Colon (tissue), 2 donors: ENCODE measurements around the gene GLMN.

ENCODE experiments used
- FAIRE-seq: peaks from 2 replicates; lab custom pipeline; 2012; peaks lifted over from hg19 to GRCh38; lab: Jason Lieb, UNC
- donor health status: control.
- donor health status: control.

GLMN gene, protein sequence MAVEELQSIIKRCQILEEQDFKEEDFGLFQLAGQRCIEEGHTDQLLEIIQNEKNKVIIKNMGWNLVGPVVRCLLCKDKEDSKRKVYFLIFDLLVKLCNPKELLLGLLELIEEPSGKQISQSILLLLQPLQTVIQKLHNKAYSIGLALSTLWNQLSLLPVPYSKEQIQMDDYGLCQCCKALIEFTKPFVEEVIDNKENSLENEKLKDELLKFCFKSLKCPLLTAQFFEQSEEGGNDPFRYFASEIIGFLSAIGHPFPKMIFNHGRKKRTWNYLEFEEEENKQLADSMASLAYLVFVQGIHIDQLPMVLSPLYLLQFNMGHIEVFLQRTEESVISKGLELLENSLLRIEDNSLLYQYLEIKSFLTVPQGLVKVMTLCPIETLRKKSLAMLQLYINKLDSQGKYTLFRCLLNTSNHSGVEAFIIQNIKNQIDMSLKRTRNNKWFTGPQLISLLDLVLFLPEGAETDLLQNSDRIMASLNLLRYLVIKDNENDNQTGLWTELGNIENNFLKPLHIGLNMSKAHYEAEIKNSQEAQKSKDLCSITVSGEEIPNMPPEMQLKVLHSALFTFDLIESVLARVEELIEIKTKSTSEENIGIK

DNA sequence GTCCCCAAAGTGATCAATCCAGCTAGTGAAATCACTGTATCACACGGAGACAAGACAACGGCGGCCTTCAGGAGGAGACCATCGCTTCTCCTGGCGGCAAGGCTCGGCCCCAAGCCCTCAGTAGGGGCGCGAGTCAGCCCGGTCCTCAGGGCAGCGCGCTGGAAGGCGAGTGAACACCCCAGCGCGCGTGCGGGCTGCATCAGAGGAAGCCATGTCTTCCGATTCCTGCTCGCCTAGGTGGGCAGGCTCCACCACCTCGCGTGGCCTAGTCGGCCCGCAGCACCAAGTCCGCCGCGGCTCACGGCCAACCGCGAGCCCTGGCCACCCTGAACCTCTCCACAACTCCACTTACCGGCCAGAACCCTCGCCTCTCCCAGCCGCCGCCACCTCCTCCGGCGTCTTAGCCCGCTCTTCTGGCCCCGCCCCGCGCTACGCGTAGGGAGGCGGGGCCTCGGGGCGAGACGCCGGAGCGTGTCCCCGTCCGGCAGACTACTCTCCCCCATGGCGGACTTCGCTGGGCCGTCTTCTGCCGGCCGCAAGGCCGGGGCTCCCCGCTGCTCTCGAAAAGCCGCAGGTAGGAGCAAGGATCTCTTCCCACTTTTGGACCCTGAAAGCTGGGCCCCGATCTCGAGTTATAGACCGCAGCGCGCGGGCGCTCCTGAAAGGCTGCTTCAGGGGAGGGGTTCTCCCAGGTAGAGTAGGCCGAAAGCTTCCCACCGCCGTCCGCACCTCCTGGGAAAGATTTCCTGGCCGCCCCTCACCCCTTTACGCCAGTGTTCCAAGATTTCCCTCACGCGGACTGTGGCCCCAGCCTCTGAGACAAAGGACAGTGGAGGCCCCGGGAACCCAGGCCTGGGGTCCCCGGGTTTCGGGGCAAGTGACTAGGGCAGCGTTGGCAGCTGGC lies at the start of gene GLMN, which contains the start of gene RPAP2:
GLMN (minus strand) TSS at position 415 of the 904 bp plus-strand sequence. CDS start 988 bp downstream, outside the sequence.
RPAP2 (plus strand) TSS at position 487 of the 904 bp plus-strand sequence; CDS start at position 502, 15 bp downstream.
- no peak for FAIRE-seq

DNA sequence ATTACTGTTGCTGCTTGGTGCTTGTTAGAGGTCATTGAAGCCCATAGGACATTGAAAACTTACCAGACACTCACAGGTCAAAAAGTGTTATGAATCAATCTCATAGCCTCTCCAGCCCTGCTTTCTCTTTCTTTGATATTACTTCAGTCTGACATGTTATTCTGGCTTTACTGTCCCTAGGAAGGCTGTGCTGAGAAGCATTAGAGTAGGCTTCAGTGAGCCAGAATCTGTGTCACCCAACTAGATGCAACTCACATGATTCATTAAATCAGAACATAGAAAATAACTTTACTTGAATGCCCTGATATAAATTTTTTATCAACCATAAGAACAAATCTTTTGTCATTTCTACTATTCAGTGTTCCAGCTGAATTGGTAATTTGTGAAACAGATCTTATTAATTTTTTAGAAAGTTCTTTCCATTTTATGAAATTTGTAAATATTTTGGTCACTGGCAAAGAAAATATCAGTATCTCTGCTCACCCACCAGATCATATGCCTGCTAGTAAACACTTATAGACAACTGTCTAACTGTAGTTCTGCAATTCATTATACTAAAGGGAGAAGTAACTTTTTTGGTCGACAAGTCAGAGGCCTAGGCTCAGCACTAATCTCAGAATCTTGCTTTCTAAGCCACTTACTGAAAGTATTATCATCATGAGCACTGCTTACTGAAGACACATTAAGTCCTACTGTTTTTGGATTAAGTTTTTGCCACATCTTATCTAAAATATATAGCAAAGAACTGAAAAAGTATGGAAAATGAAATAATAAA lies 48.3 kb upstream of the GLMN start:
- no peak for FAIRE-seq

DNA sequence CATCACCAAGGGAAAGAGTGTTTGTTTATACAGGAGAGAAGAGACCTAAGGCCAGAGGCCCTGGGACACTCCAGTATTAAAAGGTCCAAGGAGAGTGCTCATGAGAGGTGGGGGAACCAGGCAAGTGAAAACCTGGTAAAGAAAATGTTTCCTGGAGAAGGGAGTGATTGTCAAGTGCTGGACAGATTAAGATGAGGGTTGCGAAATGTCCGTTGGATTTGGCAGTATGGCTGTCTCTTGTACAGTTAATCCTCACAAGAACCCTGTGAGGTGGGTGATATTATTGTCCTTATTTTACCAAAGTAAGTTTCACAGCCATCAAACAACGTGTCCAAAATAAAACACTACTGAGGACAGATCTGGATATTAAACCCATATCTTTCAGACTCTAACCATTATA lies 44.3 kb upstream of the GLMN start:
- no peak for FAIRE-seq

DNA sequence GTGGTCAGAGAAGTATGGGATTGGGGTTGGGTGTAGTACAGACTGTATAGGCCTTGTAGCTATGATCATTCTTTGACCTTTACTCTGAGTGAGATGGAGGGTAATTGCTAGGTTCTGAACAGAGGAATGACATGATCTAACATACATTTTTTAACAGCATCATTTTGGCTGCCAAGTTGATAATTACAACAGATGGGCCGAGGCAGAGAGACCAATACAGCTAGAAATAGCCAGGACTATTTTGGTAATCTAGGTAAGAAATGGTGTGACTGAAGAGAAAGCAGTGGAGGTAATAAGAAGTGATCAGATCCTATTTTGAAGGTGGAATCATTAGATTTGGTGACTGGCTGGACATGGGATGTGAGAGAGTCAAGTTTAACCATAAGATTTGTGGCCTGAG lies 43.6 kb upstream of the GLMN start:
- no peak for FAIRE-seq

GRCh38 chr1:92340154-92340553 lies 41.4 kb upstream of the GLMN start:
- no peak for FAIRE-seq

DNA sequence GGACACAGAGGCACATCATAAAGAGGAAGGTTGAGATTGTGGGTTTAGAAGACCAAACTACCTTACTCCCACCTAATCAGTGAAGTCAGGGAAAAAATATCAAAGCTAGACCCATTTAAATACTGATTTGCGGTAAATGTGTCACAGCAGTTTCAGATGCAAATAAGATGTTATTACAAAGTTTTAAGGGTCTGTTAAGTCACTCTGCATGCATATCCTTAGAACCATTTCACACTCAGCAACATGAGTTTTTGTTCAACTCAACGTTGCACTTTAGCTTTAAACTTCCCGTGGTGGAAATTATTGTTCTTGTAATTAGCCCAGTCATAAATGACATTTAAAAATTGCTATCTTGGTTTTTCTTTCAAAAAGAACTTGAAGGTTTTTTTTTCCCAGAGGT lies 34.9 kb upstream of the GLMN start:
- no peak for FAIRE-seq

DNA sequence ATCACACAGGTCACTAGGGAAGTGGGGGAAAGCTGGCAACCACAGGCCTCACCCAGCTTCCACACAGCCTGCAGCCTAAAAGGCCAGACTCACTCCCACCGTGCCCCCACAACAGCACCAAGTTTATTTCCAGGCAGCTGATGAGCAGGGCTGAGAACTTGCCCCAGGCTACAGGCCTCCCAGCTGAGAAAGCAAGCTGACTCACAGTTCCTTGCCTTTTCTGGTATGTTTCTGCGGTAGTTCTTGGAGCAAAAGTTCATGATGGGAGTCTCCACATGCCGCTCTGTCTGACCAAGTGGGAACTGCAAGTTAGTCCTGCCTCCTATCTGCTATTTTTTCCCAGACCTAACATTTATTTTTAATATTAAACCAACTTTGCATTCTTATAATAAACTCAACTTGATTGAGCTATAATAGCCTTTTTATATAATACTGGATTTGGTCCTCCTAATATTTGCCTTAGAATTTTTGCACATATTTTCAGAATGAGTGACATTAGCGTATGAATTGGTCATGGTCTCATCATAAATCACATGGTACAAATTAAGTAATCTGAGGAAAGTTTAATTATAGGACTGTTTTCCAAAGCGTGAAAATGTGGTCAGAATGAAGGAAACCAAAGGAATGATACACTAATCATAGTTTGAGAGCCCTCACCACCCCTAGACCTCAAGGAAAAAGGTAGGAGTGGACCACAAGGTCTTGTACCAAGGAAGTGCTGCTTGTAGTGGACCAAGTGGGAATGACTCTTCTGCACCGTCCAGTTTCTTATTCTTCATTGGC lies 30.8 kb upstream of the GLMN start:
- FAIRE-seq: no peak

DNA sequence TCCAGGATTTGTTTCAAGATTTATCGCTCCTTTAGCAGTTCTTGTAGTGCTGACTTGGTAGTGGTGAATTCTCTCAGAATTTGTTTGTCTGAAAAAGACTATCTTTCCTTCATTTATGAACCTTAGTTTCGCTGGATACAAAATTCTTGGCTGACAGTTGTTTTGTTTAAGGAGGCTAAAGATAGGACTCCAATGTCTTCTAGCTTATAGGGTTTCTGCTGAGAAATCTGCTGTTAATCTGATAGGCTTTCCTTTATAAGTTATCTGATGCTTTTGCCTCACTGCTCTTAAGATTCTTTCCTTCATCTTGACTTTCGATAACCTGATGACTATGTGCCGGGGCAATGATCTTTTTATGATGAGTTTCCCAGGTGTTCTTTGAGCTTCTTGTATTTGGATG lies 29.0 kb upstream of the GLMN start:
- FAIRE-seq: no peak

DNA sequence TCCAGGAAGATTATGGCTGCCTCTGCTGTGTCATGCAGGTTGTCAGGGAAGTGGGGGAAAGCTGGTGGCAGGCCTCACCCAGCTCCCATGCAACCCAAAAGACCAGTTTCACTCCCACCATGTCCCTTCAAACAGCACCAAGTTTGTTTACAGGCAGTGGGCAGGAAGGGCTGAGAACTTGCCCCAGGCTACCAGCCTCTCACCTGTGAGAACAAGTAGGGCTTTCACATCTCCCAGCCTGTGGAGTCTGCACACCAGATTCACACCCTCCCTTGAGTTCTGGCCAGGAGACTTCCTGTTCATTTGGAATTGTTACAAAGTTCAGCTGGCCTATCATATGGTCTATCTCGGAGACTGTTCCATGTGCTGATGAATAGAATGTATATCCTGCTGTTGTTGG lies 27.9 kb upstream of the GLMN start:
- FAIRE-seq: no peak

DNA sequence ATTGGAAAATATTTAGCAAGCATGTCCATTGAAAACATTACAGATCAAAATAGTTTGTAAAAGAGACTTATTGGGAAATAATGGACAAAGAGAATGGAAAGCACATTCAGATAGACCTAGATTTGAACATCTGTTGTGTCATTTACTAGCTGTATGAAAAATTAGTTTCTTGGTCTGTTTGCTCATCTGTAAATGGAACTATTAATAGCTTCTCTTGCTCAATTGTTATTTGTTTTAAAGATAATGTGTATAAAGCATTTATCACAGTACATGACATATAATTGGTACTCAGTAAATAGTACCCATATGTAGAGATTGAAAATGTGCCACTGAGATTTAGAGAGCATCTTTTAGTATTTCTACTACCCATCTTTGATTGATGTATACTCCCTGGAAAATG lies 26.0 kb upstream of the GLMN start:
- FAIRE-seq: no peak

- FAIRE-seq: no peak
Measured at GRCh38 chr1:92323473-92324453, 25.0 kb upstream of the GLMN start.

DNA sequence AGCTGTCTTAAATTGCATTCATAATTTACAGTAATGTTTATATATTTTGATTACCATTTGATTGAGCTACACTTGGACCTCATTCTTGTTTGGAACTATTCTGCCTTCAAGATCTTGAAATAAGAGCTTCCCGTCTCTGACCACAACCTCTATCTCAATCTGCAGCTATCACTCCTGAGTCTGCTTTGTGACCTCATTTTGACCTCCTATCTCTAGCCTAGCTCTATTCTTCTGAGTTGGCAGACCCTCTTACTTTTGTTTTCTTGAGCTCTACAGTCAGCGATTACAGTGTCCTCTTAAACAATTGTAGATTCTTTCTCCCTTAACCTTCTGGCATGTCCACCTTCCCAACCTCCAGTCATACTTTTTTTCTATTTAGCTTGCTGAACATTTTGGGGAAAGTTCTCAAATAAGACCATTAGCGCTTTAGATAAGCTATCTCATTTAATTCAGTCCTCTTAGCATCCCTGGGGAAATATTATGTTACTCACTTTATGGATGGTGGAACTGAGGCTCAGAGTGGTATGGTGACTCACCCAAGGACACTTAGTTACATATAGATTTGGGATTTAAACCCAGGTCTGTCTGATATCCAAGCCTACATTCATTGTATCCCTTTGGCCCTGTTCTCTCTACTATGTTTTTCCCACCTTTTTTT lies 19.2 kb upstream of the GLMN start:
- FAIRE-seq: no peak

GRCh38 chr1:92315766-92316599 lies 17.2 kb upstream of the GLMN start:
- FAIRE-seq: no peak

- FAIRE-seq: no peak
Measured at GRCh38 chr1:92314024-92314423, 15.2 kb upstream of the GLMN start.

GRCh38 chr1:92310185-92310597 lies 11.4 kb upstream of the GLMN start:
- peak; percentile 53 for FAIRE-seq

DNA sequence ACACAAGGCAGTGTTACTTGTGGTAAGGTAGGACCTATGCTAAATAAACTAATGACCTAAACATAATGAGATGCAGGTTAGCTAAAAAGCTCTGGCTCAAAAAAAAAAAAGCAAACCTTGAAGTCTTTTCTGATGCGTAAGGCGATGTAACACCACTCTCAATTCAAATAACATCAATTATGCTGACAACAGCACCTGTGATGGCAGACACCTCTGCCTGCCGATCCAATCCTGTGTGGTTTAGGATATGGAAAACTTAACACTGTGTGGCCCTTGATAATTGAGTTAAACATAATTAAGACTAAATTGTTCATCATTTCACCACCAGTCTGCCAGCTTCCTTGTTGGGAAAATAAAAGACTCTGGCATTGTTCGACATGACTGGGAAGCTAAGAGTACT lies 9.2 kb upstream of the GLMN start:
- FAIRE-seq: no peak

- no peak for FAIRE-seq
Measured at GRCh38 chr1:92306020-92306419, 7.2 kb upstream of the GLMN start.

- FAIRE-seq: no peak
Measured at GRCh38 chr1:92301021-92301420, 2.2 kb upstream of the GLMN start.
